WERI-Rb-1 (cell line): Measurements from ENCODE around the gene SUN5.

ENCODE experiments used
- DNase-seq: peaks from one replicate; pipeline ENCODE4 v3.0.0-alpha.2; 2020
- H3K27ac ChIP-seq: fragments of 250-450 bp; sonication (Bioruptor Pico); 2 replicates; pipeline ENCODE4 v1.5.1; 2020; ENCODE audit warnings: mild to moderate bottlenecking, moderate library complexity
- H3K27me3 ChIP-seq: fragments of 250-450 bp; sonication (Bioruptor Pico); 2 replicates; pipeline ENCODE4 v1.5.1; 2021; ENCODE audit warnings: mild to moderate bottlenecking, low read depth, moderate library complexity; ENCODE audit not compliant: insufficient read depth, severe bottlenecking
- H3K36me3 ChIP-seq: fragments of 250-450 bp; sonication (Bioruptor Pico); 2 replicates; pipeline ENCODE4 v1.5.1; 2020; ENCODE audit warnings: mild to moderate bottlenecking, moderate library complexity
- H3K4me3 ChIP-seq: 2 replicates; pipeline ENCODE4 v1.5.1; 2011; ENCODE audit warnings: low read depth, mild to moderate bottlenecking, control low read depth, low read length
- H3K9me3 ChIP-seq: fragments of 250-450 bp; sonication (Bioruptor Pico); 2 replicates; pipeline ENCODE4 v1.5.1; 2021; ENCODE audit warnings: mild to moderate bottlenecking, moderate library complexity; ENCODE audit not compliant: severe bottlenecking
- TF ChIP-seq, protein P1 (sequence below): IDR thresholded peaks from 2 replicates; pipeline ENCODE4 v1.5.1; 2011; ENCODE audit warnings: low read depth, mild to moderate bottlenecking, control low read depth, inconsistent platforms, low read length

Gene SUN5

GRCh38 chr20:32993496-32994050 lies 10.7 kb downstream of the SUN5 start:
- Histone ChIP-seq H3K4me3 (no peak overlapping the region), H3K27ac (no peak overlapping the region), H3K27me3 (no peaks in the 10 kb centered on the region), H3K9me3 (peaks cover 11% of the 10 kb centered on the region), H3K36me3 (no peaks in the 10 kb centered on the region)
- TF ChIP-seq, protein P1, sequence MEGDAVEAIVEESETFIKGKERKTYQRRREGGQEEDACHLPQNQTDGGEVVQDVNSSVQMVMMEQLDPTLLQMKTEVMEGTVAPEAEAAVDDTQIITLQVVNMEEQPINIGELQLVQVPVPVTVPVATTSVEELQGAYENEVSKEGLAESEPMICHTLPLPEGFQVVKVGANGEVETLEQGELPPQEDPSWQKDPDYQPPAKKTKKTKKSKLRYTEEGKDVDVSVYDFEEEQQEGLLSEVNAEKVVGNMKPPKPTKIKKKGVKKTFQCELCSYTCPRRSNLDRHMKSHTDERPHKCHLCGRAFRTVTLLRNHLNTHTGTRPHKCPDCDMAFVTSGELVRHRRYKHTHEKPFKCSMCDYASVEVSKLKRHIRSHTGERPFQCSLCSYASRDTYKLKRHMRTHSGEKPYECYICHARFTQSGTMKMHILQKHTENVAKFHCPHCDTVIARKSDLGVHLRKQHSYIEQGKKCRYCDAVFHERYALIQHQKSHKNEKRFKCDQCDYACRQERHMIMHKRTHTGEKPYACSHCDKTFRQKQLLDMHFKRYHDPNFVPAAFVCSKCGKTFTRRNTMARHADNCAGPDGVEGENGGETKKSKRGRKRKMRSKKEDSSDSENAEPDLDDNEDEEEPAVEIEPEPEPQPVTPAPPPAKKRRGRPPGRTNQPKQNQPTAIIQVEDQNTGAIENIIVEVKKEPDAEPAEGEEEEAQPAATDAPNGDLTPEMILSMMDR = no peak
- no peak for DNase-seq

- Histone ChIP-seq H3K4me3 (no peak overlapping the region), H3K9me3 (peaks cover 11% of the 10 kb centered on the region), H3K36me3 (no peaks in the 10 kb centered on the region), H3K27ac (no peak overlapping the region), H3K27me3 (no peaks in the 10 kb centered on the region)
- DNase-seq = no peak
- TF ChIP-seq, protein P1 = peak; percentile 28; the same call in 1 of the 2 replicates
Observed at GRCh38 chr20:32991792-32992641, 12.2 kb downstream of the SUN5 start.

DNA sequence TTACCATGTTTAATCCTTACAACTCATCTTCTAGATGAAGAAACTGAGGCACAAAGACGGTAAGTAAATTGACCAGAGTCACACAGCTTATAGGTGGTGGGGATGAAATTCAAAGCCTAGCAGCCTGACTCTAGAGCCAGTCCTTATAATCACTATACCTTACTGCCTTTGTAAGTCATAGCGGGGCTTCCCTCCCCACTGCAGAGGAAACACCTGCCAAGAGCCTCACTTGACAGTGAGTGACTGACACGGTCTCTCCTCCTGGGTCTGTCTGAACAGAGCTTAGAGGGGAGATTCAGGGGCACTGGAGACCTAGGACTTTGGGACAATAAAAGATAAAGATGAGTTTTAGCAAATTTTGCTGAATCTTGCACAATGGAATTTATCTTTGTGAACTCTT lies 12.8 kb downstream of the SUN5 start:
- Histone ChIP-seq H3K27ac (no peak overlapping the region), H3K27me3 (no peaks in the 10 kb centered on the region), H3K9me3 (peaks cover 11% of the 10 kb centered on the region), H3K4me3 (no peak overlapping the region), H3K36me3 (no peaks in the 10 kb centered on the region)
- no peak for DNase-seq
- TF ChIP-seq, protein P1 = no peak

DNA sequence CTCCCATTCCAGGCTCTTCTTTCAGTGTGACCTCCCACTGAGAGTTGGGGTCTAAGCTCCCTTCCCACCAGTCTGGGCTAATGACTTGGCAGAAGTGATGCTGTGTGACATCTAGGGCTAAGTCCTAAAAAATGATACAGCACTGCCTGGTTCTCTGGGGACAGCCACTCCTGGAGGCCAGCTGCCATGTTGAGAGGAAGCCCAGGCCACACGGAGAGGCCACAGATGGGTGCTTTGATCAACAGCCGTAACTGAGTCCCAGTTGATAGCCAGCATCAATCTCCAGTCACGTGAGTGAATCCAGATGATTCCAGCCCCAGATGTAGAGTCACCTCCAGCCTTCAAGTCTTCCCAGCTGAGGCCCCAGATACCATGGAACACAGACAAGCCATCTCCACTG lies 13.8 kb downstream of the SUN5 start:
- no peak overlapping the region for H3K4me3 ChIP-seq
- no peak for DNase-seq
- peaks cover 8% of the 10 kb centered on the region for H3K9me3 ChIP-seq
- no peak overlapping the region for H3K27ac ChIP-seq
- TF ChIP-seq, protein P1 = no peak
- H3K27me3 ChIP-seq = no peaks in the 10 kb centered on the region
- no peaks in the 10 kb centered on the region for H3K36me3 ChIP-seq

DNA sequence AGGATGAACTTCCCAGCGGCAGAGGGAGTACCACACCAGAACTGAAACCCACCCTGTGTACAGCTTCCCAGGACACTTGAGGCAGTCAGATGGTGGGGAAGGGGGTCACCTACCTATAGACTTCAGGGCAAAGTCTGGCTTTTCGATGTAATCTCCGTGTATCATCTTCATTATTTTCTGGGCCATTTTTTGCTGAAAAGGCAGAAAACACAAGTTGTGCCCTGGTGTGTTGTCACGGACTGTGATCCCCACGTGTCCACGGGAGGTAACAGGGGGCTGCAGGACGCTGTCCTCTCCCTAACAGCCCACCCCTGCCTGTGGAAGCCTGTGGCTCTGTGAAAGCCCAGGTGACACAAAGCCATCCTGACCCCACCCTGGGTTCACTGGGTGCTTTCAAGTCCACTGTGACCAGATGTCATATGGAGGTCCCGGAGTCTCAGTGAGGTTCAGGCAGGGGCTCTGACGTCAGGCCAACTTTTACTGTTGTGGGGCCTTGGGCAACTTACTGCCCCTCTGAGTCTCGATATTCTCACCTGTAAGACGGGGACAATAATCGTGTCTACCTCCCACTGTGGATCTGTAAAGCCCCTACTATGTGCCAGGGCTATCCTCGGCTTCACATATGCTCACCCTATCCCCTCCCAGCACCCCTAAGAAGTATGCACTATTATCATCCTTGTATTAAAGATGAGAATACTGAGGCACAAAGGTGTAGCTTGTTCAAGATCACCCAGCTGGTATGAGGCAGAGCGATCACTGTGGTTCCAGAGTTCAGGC lies 14.5 kb downstream of the SUN5 start:
- DNase-seq = no peak
- TF ChIP-seq, protein P1 = no peak
- Histone ChIP-seq H3K27me3 (no peaks in the 10 kb centered on the region), H3K36me3 (no peaks in the 10 kb centered on the region), H3K27ac (no peak overlapping the region), H3K9me3 (peaks cover under 1% of the 10 kb centered on the region), H3K4me3 (no peak overlapping the region)
